Stimulated activated CD8-positive, alpha-beta memory T cell treated with anti-CD3 and anti-CD28 coated beads, Interleukin-15, amount 100 ng/mL, for 24 hours (primary cell): Measurements from ENCODE around the gene TAOK1.

ENCODE experiments used
- DNase-seq: peaks from one replicate; pipeline ENCODE4 v3.0.0-alpha.2; 2020; ENCODE audit warnings: low read depth

TAOK1 gene

GRCh38 chr17:29595943-29596774 is 206.0 kb downstream of the TAOK1 start:
- DNase-seq, result no peak

GRCh38 chr17:29596811-29597210 is 206.6 kb downstream of the TAOK1 start:
- DNase-seq, result no peak

GRCh38 chr17:29597361-29598172 is 207.4 kb downstream of the TAOK1 start:
- no peak for DNase-seq
